NT2/D1 (cell line): Measurements from ENCODE around the gene UBE2L3.
"Not testable (repeated sequence)": the region's sequence is repeated elsewhere in the genome, so short reads cannot be mapped to it uniquely, and the experiment has no call there.

Source experiments
- YY1 ChIP-seq: IDR thresholded peaks from 2 replicates; pipeline ENCODE4 v1.6.1; 2011; ENCODE audit not compliant: insufficient read length, insufficient read depth
- ZNF274 ChIP-seq: IDR thresholded peaks from 2 replicates; pipeline ENCODE4 v1.6.1; 2011; ENCODE audit warnings: mild to moderate bottlenecking, low read depth, low read length

- TF ChIP-seq YY1, ZNF274: not testable (repeated sequence)
Measured at GRCh38 chr22:21581009-21581713, 13.6 kb downstream of the UBE2L3 start.
